Measurements from ENCODE around the gene ADAM22. TPM values are rescaled to one million over a fixed set of nuclear protein-coding genes. Genes with fewer than 3 reads are reported as not detected.
"Not testable (repeated sequence)": the region's sequence is repeated elsewhere in the genome, so short reads cannot be mapped to it uniquely, and the experiment has no call there.

The ADAM22 gene
- total and polyA plus RNA-seq, 2 experiments from 2014 or later, result 2.7 to 18.7 TPM

- TF ChIP-seq ZNF462 (CRISPR knock-in tag; IDR thresholded peaks at IDR 0.05) (no peak), ZNF331 (CRISPR knock-in tag; IDR thresholded peaks at IDR 0.05; ENCODE audit: low read depth) (no peak)
These were observed 10.5 kb downstream of the ADAM22 start (continued) for GRCh38 chr7:87944547-87944946.

- ATAC-seq; H3K27ac ChIP-seq (ENCODE audit: low read depth); H3K27me3 ChIP-seq (ENCODE audit: insufficient read depth); H3K9me3 Mint-ChIP-seq; H3K9me2 ChIP-seq (ENCODE audit: insufficient read depth); H4K20me1 ChIP-seq (replicated peaks; ENCODE audit: insufficient read depth); H2AFZ ChIP-seq; H3K36me3 ChIP-seq (ENCODE audit: insufficient read depth); H3K27ac Mint-ChIP-seq; H3K4me3 ChIP-seq; H3K27me3 Mint-ChIP-seq (ENCODE audit: insufficient read depth, low read depth, poor library complexity); H3K4me1 ChIP-seq (ENCODE audit: insufficient read depth); H3K4me3 Mint-ChIP-seq; DNase-seq (ENCODE audit: low spot score); H3F3A ChIP-seq (replicated peaks; ENCODE audit: low read depth); H3K4me1 Mint-ChIP-seq; H3K36me3 Mint-ChIP-seq (ENCODE audit: low read depth); H3K4me2 ChIP-seq: not testable (repeated sequence)
- H3K79me2 ChIP-seq (replicated peaks; ENCODE audit: insufficient read depth), result peaks cover 14% of the 10 kb centered on the region; the same call in 1 of the 2 replicates
These were observed 11.9 kb downstream of the ADAM22 start for GRCh38 chr7:87945926-87946325.

- Histone ChIP-seq H4K20me1 (replicated peaks; ENCODE audit: insufficient read depth) (peaks cover 3% of the 10 kb centered on the region; the same call in 1 of the 2 replicates), H3K9me2 (ENCODE audit: insufficient read depth) (no peaks in the 10 kb centered on the region), H3K79me2 (replicated peaks; ENCODE audit: insufficient read depth) (peaks cover 14% of the 10 kb centered on the region; the same call in 1 of the 2 replicates), H3K36me3 (ENCODE audit: insufficient read depth) (no peaks in the 10 kb centered on the region), H3K4me3 (no peak overlapping the region), H3K4me2 (no peak overlapping the region), H3K4me1 (ENCODE audit: insufficient read depth) (no peaks in the 10 kb centered on the region), H3K27ac (ENCODE audit: low read depth) (no peak overlapping the region), H3F3A (replicated peaks; ENCODE audit: low read depth) (no peaks in the 10 kb centered on the region), H3K27me3 (ENCODE audit: insufficient read depth) (no peaks in the 10 kb centered on the region), H2AFZ (no peak overlapping the region)
- Mint-ChIP-seq H3K9me3 (no peaks in the 10 kb centered on the region), H3K4me1 (no peaks in the 10 kb centered on the region), H3K27ac (no peak overlapping the region), H3K36me3 (ENCODE audit: low read depth) (peaks cover 2% of the 10 kb centered on the region; the same call in 2 of the 3 replicates), H3K4me3 (no peak overlapping the region), H3K27me3 (ENCODE audit: insufficient read depth, low read depth, poor library complexity) (peaks cover 1% of the 10 kb centered on the region)
- ATAC-seq (no peak), DNase-seq (ENCODE audit: low spot score) (no peak)
- TF ChIP-seq NANOG (IDR thresholded peaks at IDR 0.05; ENCODE audit: borderline replicate concordance) (no peak), JUNB (IDR thresholded peaks at IDR 0.05; ENCODE audit: unreplicated experiment) (no peak), ZNF114 (CRISPR knock-in tag; IDR thresholded peaks at IDR 0.05) (no peak), EZH2 (IDR thresholded peaks at IDR 0.05; ENCODE audit: low read depth, unreplicated experiment) (no peak), STAT1 (IDR thresholded peaks at IDR 0.05; ENCODE audit: unreplicated experiment) (no peak), ETS1 (IDR thresholded peaks at IDR 0.05) (no peak), CTCF (conservative IDR thresholded peaks at IDR 0.05; ENCODE audit: low read depth in 2 of 2) (no peak), ZNF331 (CRISPR knock-in tag; IDR thresholded peaks at IDR 0.05; ENCODE audit: low read depth) (no peak), CREB1 (CRISPR knock-in tag; IDR thresholded peaks at IDR 0.05; ENCODE audit: low read depth) (no peak)
These were observed 14.3 kb downstream of the ADAM22 start for GRCh38 chr7:87948371-87948770.

Measured in GM23338 (cell line).